H9 (cell line): ENCODE measurements around the gene TMEM219. TPM values are rescaled to one million over a fixed set of nuclear protein-coding genes. Genes with fewer than 3 reads are reported as not detected.

Source experiments
- DNase-seq: peaks from one replicate; pipeline ENCODE4 v3.0.0-alpha.2; 2017
- H2AFZ ChIP-seq: one replicate; pipeline ENCODE4 v1.6.1; 2013; ENCODE audit warnings: mild to moderate bottlenecking, low read length, control low read depth, moderate library complexity
- H2AK5ac ChIP-seq: 2 replicates; pipeline ENCODE4 v1.6.1; 2013; ENCODE audit warnings: low read length, control low read depth, mixed read lengths; ENCODE audit not compliant: insufficient read length
- H2BK120ac ChIP-seq: one replicate; pipeline ENCODE4 v1.6.1; 2013; ENCODE audit warnings: low read depth, mild to moderate bottlenecking, low read length, control low read depth, inconsistent platforms; ENCODE audit not compliant: poor library complexity, severe bottlenecking
- H2BK12ac ChIP-seq: 2 replicates; pipeline ENCODE4 v1.6.1; 2013; ENCODE audit warnings: low read length, control low read depth, mixed read lengths, low read depth; ENCODE audit not compliant: insufficient read length
- H2BK15ac ChIP-seq: 2 replicates; pipeline ENCODE4 v1.6.1; 2013; ENCODE audit warnings: low read depth, low read length, control low read depth
- H2BK20ac ChIP-seq: one replicate; pipeline ENCODE4 v1.6.1; 2013; ENCODE audit warnings: low read depth, mild to moderate bottlenecking, low read length, control low read depth, inconsistent platforms; ENCODE audit not compliant: poor library complexity, severe bottlenecking
- H2BK5ac ChIP-seq: 2 replicates; pipeline ENCODE4 v1.6.1; 2013; ENCODE audit warnings: low read length, control low read depth, mixed read lengths; ENCODE audit not compliant: insufficient read length
- H3K14ac ChIP-seq: 2 replicates; pipeline ENCODE4 v1.6.1; 2013; ENCODE audit warnings: low read length, control low read depth; ENCODE audit not compliant: insufficient read depth
- H3K18ac ChIP-seq: 2 replicates; pipeline ENCODE4 v1.6.1; 2013; ENCODE audit warnings: low read depth, mild to moderate bottlenecking, mixed read lengths, low read length, control low read depth; ENCODE audit not compliant: insufficient read length
- H3K23ac ChIP-seq: 2 replicates; pipeline ENCODE4 v1.6.1; 2013; ENCODE audit warnings: low read length, control low read depth, mixed read lengths, low read depth; ENCODE audit not compliant: insufficient read length
- H3K23me2 ChIP-seq: 2 replicates; pipeline ENCODE4 v1.6.1; 2013; ENCODE audit warnings: low read depth, mild to moderate bottlenecking, mixed read lengths, low read length, control low read depth; ENCODE audit not compliant: insufficient read length, poor library complexity, severe bottlenecking
- H3K27ac ChIP-seq: 2 replicates; pipeline ENCODE4 v1.5.1; 2013; ENCODE audit warnings: low read length, control low read depth, mixed read lengths, low read depth; ENCODE audit not compliant: insufficient read length
- H3K27me3 ChIP-seq: 2 replicates; pipeline ENCODE4 v1.6.1; 2013; ENCODE audit warnings: low read length, control low read depth, inconsistent platforms; ENCODE audit not compliant: insufficient read depth
- H3K4ac ChIP-seq: 2 replicates; pipeline ENCODE4 v1.6.1; 2013; ENCODE audit warnings: low read depth, mild to moderate bottlenecking, control low read depth, inconsistent platforms, low read length, moderate library complexity
- H3K4me1 ChIP-seq: 2 replicates; pipeline ENCODE4 v1.6.1; 2013; ENCODE audit warnings: low read length, control low read depth, inconsistent platforms; ENCODE audit not compliant: insufficient read depth
- H3K4me2 ChIP-seq: 2 replicates; pipeline ENCODE4 v1.6.1; 2013; ENCODE audit warnings: low read length, control low read depth, mixed read lengths; ENCODE audit not compliant: insufficient read length, insufficient read depth
- H3K56ac ChIP-seq: 2 replicates; pipeline ENCODE4 v1.6.1; 2013; ENCODE audit warnings: low read depth, mild to moderate bottlenecking, mixed read lengths, low read length, control low read depth; ENCODE audit not compliant: insufficient read length
- H3K79me1 ChIP-seq: 2 replicates; pipeline ENCODE4 v1.6.1; 2013; ENCODE audit warnings: low read depth, mild to moderate bottlenecking, moderate library complexity, low read length, control low read depth, inconsistent platforms; ENCODE audit not compliant: insufficient read depth, poor library complexity, severe bottlenecking
- H3K79me2 ChIP-seq: 2 replicates; pipeline ENCODE4 v1.6.1; 2013; ENCODE audit warnings: low read length, control low read depth, inconsistent platforms; ENCODE audit not compliant: insufficient read depth
- H3K9ac ChIP-seq: 2 replicates; pipeline ENCODE4 v1.6.1; 2013; ENCODE audit warnings: low read length, control low read depth, mixed read lengths; ENCODE audit not compliant: insufficient read length; ENCODE audit errors: extremely low read depth
- H3K9me3 ChIP-seq: one replicate; pipeline ENCODE4 v1.6.1; 2013; ENCODE audit warnings: low read depth, low read length, inconsistent platforms; ENCODE audit not compliant: control insufficient read depth
- H3T11ph ChIP-seq: one replicate; pipeline ENCODE4 v1.6.1; 2013; ENCODE audit warnings: mild to moderate bottlenecking, low read length, control low read depth, inconsistent platforms
- H4K20me1 ChIP-seq: one replicate; pipeline ENCODE4 v1.6.1; 2013; ENCODE audit not compliant: control insufficient read depth, insufficient read length, insufficient read depth
- H4K5ac ChIP-seq: 2 replicates; pipeline ENCODE4 v1.6.1; 2013; ENCODE audit warnings: low read depth, mild to moderate bottlenecking, mixed read lengths, low read length, control low read depth; ENCODE audit not compliant: insufficient read length
- H4K8ac ChIP-seq: replicated peaks from 2 replicates; pipeline ENCODE4 v1.6.1; 2013; ENCODE audit warnings: low read length, control low read depth, mixed read lengths, low read depth; ENCODE audit not compliant: insufficient read length
- H4K91ac ChIP-seq: 2 replicates; pipeline ENCODE4 v1.6.1; 2013; ENCODE audit warnings: low read depth, mild to moderate bottlenecking, moderate library complexity, mixed read lengths, low read length, control low read depth; ENCODE audit not compliant: insufficient read length
- H3K27ac Mint-ChIP-seq, 3 experiments: 2 replicates in 2 of 3; 3 replicates in 1 of 3; pipeline ENCODE4 v1.8.0; 2020 to 2021; ENCODE audit warnings: mixed read lengths in 3 of 3, mild to moderate bottlenecking in 1 of 3, moderate library complexity in 1 of 3
- H3K27me3 Mint-ChIP-seq: 2 replicates; pipeline ENCODE4 v1.8.0; 2021; ENCODE audit warnings: low read depth, mild to moderate bottlenecking, moderate library complexity, mixed read lengths
- H3K36me3 Mint-ChIP-seq, 3 experiments: 2 replicates in 2 of 3; 3 replicates in 1 of 3; pipeline ENCODE4 v1.8.0; 2020 to 2021; ENCODE audit warnings: low read depth in 3 of 3, mixed read lengths in 3 of 3; ENCODE audit not compliant: insufficient read depth in 1 of 3
- H3K4me1 Mint-ChIP-seq, 2 experiments: 2 replicates each; pipeline ENCODE4 v1.8.0; 2020; ENCODE audit warnings: mixed read lengths in 2 of 2
- H3K4me3 Mint-ChIP-seq, 2 experiments: 2 replicates in 1 of 2; 3 replicates in 1 of 2; pipeline ENCODE4 v1.8.0; 2020 to 2021; ENCODE audit warnings: mild to moderate bottlenecking in 2 of 2, mixed read lengths in 2 of 2, moderate library complexity in 1 of 2
- H3K9me3 Mint-ChIP-seq, 2 experiments: 2 replicates in 1 of 2; 3 replicates in 1 of 2; pipeline ENCODE4 v1.8.0; 2020; ENCODE audit warnings: mild to moderate bottlenecking in 2 of 2, mixed read lengths in 2 of 2, moderate library complexity in 1 of 2
- CTCF ChIP-seq: fragments of 200-600 bp; sonication (generic); conservative IDR thresholded peaks from 3 replicates; pipeline ENCODE4 v1.8.0; 2021; ENCODE audit warnings: antibody characterized with exemption, mild to moderate bottlenecking
- WGBS: extraction: QIAGEN DNeasy Blood & Tissue Kit; methylation state at CpG from one replicate; pipeline ENCODE4 v1.1.7; 2013; ENCODE audit warnings: missing lambda C conversion rate, low lambda C conversion rate, mixed read lengths; ENCODE audit not compliant: insufficient read length; ENCODE audit errors: extremely low coverage; 5-methylcytosine and 5-hydroxymethylcytosine counted together
- total RNA-seq: library from RNA; stranded (reverse); gene quantifications from 2 replicates; pipeline ENCODE4 v1.2.1, GENCODE V29; 2021

TMEM219 gene
- total RNA-seq, 1 experiment from 2014 or later = 89.1 TPM

- Histone ChIP-seq H4K8ac (no peak overlapping the region), H3K4ac (no peak overlapping the region), H3K4me2 (peak overlapping the region; percentile 47), H4K91ac (no peak overlapping the region), H3K79me1 (no peaks in the 10 kb centered on the region), H3K27me3 (no peaks in the 10 kb centered on the region), H2AK5ac (no peak overlapping the region), H2BK20ac (no peak overlapping the region), H2BK120ac (no peak overlapping the region), H2BK15ac (no peak overlapping the region), H3K18ac (no peak overlapping the region), H3T11ph (no peak overlapping the region), H4K5ac (no peak overlapping the region), H2BK5ac (no peak overlapping the region), H3K14ac (no peak overlapping the region), H3K9ac (no peak overlapping the region), H3K79me2 (no peaks in the 10 kb centered on the region), H3K9me3 (no peaks in the 10 kb centered on the region), H4K20me1 (no peaks in the 10 kb centered on the region), H3K27ac (no peak overlapping the region), H2BK12ac (no peak overlapping the region), H3K23ac (no peak overlapping the region), H3K4me1 (no peaks in the 10 kb centered on the region; the same call in 1 of the 2 replicates), H3K23me2 (peaks cover 9% of the 10 kb centered on the region), H2AFZ (no peak overlapping the region), H3K56ac (no peak overlapping the region)
- no peak for TF ChIP-seq CTCF
- DNase-seq = no peak
- H3K9me3 Mint-ChIP-seq = no peaks in the 10 kb centered on the region
- H3K27me3 Mint-ChIP-seq = peaks cover 4% of the 10 kb centered on the region
- peak overlapping the region; percentile 78 to 81 for H3K4me3 Mint-ChIP-seq
- no CpG with 5 or more reads among the region's 10 CpGs for whole genome bisulfite sequencing
- H3K4me1 Mint-ChIP-seq = peaks cover 13 to 16% of the 10 kb centered on the region in 2 experiments
- no peak overlapping the region; a peak in 1 of 7 replicates for H3K27ac Mint-ChIP-seq
- peaks cover 3 to 15% (median 14%) of the 10 kb centered on the region in 3 experiments for H3K36me3 Mint-ChIP-seq
Observed at GRCh38 chr16:29961127-29961478, 776 bp upstream of the TMEM219 start.
